SK-N-SH (cell line): Measurements from ENCODE around the gene GPR15LG. TPM values are rescaled to one million over a fixed set of nuclear protein-coding genes. Genes with fewer than 3 reads are reported as not detected.

ENCODE experiments used
- CTCF ChIA-PET: fragments of 300-600, 350-600 bp; formaldehyde crosslinking; extraction: SDS; loops from one replicate; lab custom pipeline; 2021; lab: Yijun Ruan, JAX
- POLR2A ChIA-PET: fragments of 350-600 bp; sonication (Branson Sonifier 250); formaldehyde crosslinking; extraction: SDS; loops from one replicate; lab custom pipeline; 2020; ENCODE audit warnings: antibody characterized with exemption, inconsistent platforms; lab: Yijun Ruan, JAX
- DNase-seq: peaks from one replicate; pipeline ENCODE4 v3.0.0; 2012
- H2AFZ ChIP-seq: fragments of 200-600 bp; sonication (generic); 2 replicates; pipeline ENCODE4 v1.8.1; 2016; ENCODE audit warnings: antibody characterized with exemption, mild to moderate bottlenecking, low read depth
- H3F3A ChIP-seq: fragments of 200-600 bp; sonication (generic); replicated peaks from 2 replicates; pipeline ENCODE3; 2016; ENCODE audit warnings: antibody characterized with exemption, mild to moderate bottlenecking; ENCODE audit not compliant: insufficient read depth
- H3K27ac ChIP-seq, 2 experiments: fragments of 200-500 bp in 1 of 2; fragments of 200-600 bp in 1 of 2; sonication (Bioruptor generic) in 1 of 2; sonication (generic), shearing (Covaris generic) in 1 of 2; 2 replicates each; pipeline versions ENCODE4 v1.5.1 to v1.6.1; 2014 to 2016; ENCODE audit warnings: low read depth in 2 of 2, inconsistent platforms in 1 of 2, low read length in 1 of 2, mild to moderate bottlenecking in 1 of 2, mixed read lengths in 1 of 2
- H3K27me3 ChIP-seq: fragments of 200-600 bp; sonication (generic), shearing (Covaris generic); 2 replicates; pipeline ENCODE4 v1.6.1; 2016; ENCODE audit warnings: mixed run types; ENCODE audit not compliant: insufficient read depth
- H3K36me3 ChIP-seq, 2 experiments: fragments of 200-500 bp in 1 of 2; fragments of 200-600 bp in 1 of 2; sonication (Bioruptor generic) in 1 of 2; sonication (generic) in 1 of 2; replicated peaks in 1 of 2; 2 replicates each; pipeline versions ENCODE3 to v1.5.1; 2014 to 2016; ENCODE audit warnings: low read length in 1 of 2, mild to moderate bottlenecking in 1 of 2; ENCODE audit not compliant: insufficient read depth in 2 of 2, control insufficient read depth in 1 of 2
- H3K4me1 ChIP-seq, 2 experiments: fragments of 200-500 bp in 1 of 2; fragments of 200-600 bp in 1 of 2; sonication (Bioruptor generic) in 1 of 2; sonication (generic), shearing (Covaris generic) in 1 of 2; 2 replicates each; pipeline versions ENCODE4 v1.5.1 to v1.6.1; 2014 to 2016; ENCODE audit warnings: low read depth in 1 of 2, low read length in 1 of 2, mixed run types in 1 of 2; ENCODE audit not compliant: insufficient read depth in 2 of 2, control insufficient read depth in 1 of 2
- H3K4me2 ChIP-seq: fragments of 200-600 bp; sonication (generic), shearing (Covaris generic); 2 replicates; pipeline ENCODE4 v1.6.1; 2017; ENCODE audit warnings: mixed run types
- H3K4me3 ChIP-seq, 2 experiments: fragments of 200-500 bp in 1 of 2; fragments of 200-600 bp in 1 of 2; sonication (Bioruptor generic) in 1 of 2; sonication (generic), shearing (Covaris generic) in 1 of 2; 2 replicates each; pipeline versions ENCODE4 v1.5.1 to v1.8.1; 2014 to 2016; ENCODE audit warnings: low read depth in 2 of 2, inconsistent platforms in 1 of 2, low read length in 1 of 2, mild to moderate bottlenecking in 1 of 2, mixed read lengths in 1 of 2, moderate library complexity in 1 of 2
- H3K79me2 ChIP-seq: fragments of 200-600 bp; sonication (generic); 2 replicates; pipeline ENCODE4 v1.8.1; 2017; ENCODE audit warnings: mild to moderate bottlenecking; ENCODE audit not compliant: insufficient read depth
- H3K9ac ChIP-seq: fragments of 200-600 bp; sonication (generic); 2 replicates; pipeline ENCODE4 v1.6.1; 2017; ENCODE audit warnings: mixed run types
- H3K9me2 ChIP-seq: fragments of 200-600 bp; sonication (generic); 2 replicates; pipeline ENCODE4 v1.6.1; 2017; ENCODE audit warnings: mixed run types
- H3K9me3 ChIP-seq: fragments of 200-600 bp; sonication (generic); 2 replicates; pipeline ENCODE4 v1.6.1; 2017; ENCODE audit warnings: mixed run types, mild to moderate bottlenecking, moderate library complexity
- H4K20me1 ChIP-seq: fragments of 200-600 bp; sonication (generic); 2 replicates; pipeline ENCODE4 v1.6.1; 2017; ENCODE audit warnings: mild to moderate bottlenecking, mixed run types; ENCODE audit not compliant: insufficient read depth
- CHD2 ChIP-seq: fragments of 150-350 bp; IDR thresholded peaks from 2 replicates; pipeline ENCODE4 v1.6.1; 2018; ENCODE audit warnings: low read length; ENCODE audit not compliant: partially characterized antibody
- EP300 ChIP-seq, 2 experiments: IDR thresholded peaks; 2 replicates each; pipeline versions ENCODE4 v1.4.0 to v1.6.1; 2012; ENCODE audit warnings: borderline replicate concordance in 1 of 2, low read depth in 1 of 2, low read length in 1 of 2
- EZH2phosphoT487 ChIP-seq: fragments of 200-600 bp; sonication (generic); IDR thresholded peaks from 2 replicates; pipeline ENCODE4 v1.6.1; 2017; ENCODE audit warnings: low read depth, mixed run types, mild to moderate bottlenecking, antibody characterized with exemption, moderate library complexity, borderline replicate concordance
- GABPA ChIP-seq: IDR thresholded peaks from 2 replicates; pipeline ENCODE4 v1.4.0; 2012; ENCODE audit warnings: low read depth, mild to moderate bottlenecking
- JUND ChIP-seq: IDR thresholded peaks from 2 replicates; pipeline ENCODE4 v1.4.0; 2012
- WGBS: methylation state at CpG from one replicate; pipeline ENCODE4 v1.1.6; 2017; ENCODE audit warnings: low lambda C conversion rate; 5-methylcytosine and 5-hydroxymethylcytosine counted together
- polyA plus RNA-seq, 3 experiments: library from polyadenylated mRNA; depleted of rRNA; stranded (reverse); fragments of >200 nt; gene quantifications; 2 replicates each; pipeline ENCODE4 v1.2.3, GENCODE V29; 2012
- TF ChIP-seq, protein P1 (sequence below): fragments of 150-350 bp; IDR thresholded peaks from 2 replicates; pipeline ENCODE4 v1.6.1; 2017; ENCODE audit warnings: antibody characterized with exemption, low read length, low read depth, borderline replicate concordance
- TF ChIP-seq, protein P2 (sequence below): fragments of 150-350 bp; IDR thresholded peaks from 2 replicates; pipeline ENCODE4 v1.6.1; 2016; ENCODE audit warnings: mild to moderate bottlenecking, low read depth, low read length
- TF ChIP-seq, protein P3 (sequence below): IDR thresholded peaks from 2 replicates; pipeline ENCODE4 v1.6.1; 2012; ENCODE audit warnings: mild to moderate bottlenecking, low read depth, low read length, moderate library complexity
- TF ChIP-seq, protein P4 (sequence below): IDR thresholded peaks from 2 replicates; pipeline ENCODE4 v1.4.0; 2012; ENCODE audit warnings: low read depth, borderline replicate concordance
- TF ChIP-seq, protein P5 (sequence below): fragments of 200-600 bp; sonication (generic); IDR thresholded peaks from 2 replicates; pipeline ENCODE4 v1.6.1; 2017; ENCODE audit warnings: antibody characterized with exemption, mild to moderate bottlenecking, moderate library complexity

The GPR15LG gene
- polyA plus RNA-seq, 1 of the 3 experiments (the other 2 are of a cell fraction): not detected

DNA sequence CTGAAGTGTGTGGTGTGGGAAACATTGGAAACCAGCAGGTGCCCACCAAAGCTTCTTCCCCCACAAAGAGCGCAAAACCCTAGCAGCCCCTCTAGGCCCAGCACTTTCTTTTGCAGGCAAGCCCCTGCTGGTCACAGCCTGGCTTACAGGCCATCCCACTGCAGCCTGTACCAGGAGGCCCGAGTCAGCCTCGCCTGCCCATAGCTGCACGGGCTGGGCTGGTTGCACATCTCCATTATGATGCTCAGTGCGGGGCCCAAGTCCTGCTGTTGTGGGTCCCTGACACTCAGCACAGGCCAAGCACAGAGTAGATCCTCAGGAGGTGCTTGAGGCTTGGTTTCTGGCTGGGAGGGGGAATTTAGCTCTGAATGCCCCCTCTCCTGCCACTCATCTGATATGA is 28.7 kb downstream of the GPR15LG start:
- H3K9ac ChIP-seq: no peak overlapping the region
- POLR2A ChIA-PET: no interaction called here
- no peak overlapping the region for H2AFZ ChIP-seq
- no peak overlapping the region for H3K27ac ChIP-seq
- no peaks in the 10 kb centered on the region for H3K27me3 ChIP-seq
- H3K79me2 ChIP-seq: no peaks in the 10 kb centered on the region
- no peaks in the 10 kb centered on the region for H3K4me1 ChIP-seq
- CTCF ChIA-PET: interaction anchor here (2.0 kb wide), 1 partner anchor 54 kb away, joined by 9 read pairs; no protein-coding TSS in a partner anchor
- H3K36me3 ChIP-seq: no peaks in the 10 kb centered on the region
- no peaks in the 10 kb centered on the region for H3K9me3 ChIP-seq
- H4K20me1 ChIP-seq: no peaks in the 10 kb centered on the region
- no peak for DNase-seq
- 60% methylated on average over 4 of the region's 5 CpGs for WGBS
- H3F3A ChIP-seq: no peaks in the 10 kb centered on the region
- no peak overlapping the region for H3K4me2 ChIP-seq
- no peaks in the 10 kb centered on the region for H3K9me2 ChIP-seq
- H3K4me3 ChIP-seq: no peak overlapping the region
- TF ChIP-seq EP300 (IDR thresholded peaks at IDR 0.05; ENCODE audit: borderline replicate concordance in 1 of 2, low read depth in 1 of 2, low read length in 1 of 2) (no peak), CHD2 (no peak), JUND (no peak), GABPA (no peak), EZH2phosphoT487 (no peak)
- TF ChIP-seq, protein P1, sequence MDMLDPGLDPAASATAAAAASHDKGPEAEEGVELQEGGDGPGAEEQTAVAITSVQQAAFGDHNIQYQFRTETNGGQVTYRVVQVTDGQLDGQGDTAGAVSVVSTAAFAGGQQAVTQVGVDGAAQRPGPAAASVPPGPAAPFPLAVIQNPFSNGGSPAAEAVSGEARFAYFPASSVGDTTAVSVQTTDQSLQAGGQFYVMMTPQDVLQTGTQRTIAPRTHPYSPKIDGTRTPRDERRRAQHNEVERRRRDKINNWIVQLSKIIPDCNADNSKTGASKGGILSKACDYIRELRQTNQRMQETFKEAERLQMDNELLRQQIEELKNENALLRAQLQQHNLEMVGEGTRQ: no peak
- TF ChIP-seq, protein P2, sequence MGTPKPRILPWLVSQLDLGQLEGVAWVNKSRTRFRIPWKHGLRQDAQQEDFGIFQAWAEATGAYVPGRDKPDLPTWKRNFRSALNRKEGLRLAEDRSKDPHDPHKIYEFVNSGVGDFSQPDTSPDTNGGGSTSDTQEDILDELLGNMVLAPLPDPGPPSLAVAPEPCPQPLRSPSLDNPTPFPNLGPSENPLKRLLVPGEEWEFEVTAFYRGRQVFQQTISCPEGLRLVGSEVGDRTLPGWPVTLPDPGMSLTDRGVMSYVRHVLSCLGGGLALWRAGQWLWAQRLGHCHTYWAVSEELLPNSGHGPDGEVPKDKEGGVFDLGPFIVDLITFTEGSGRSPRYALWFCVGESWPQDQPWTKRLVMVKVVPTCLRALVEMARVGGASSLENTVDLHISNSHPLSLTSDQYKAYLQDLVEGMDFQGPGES: no peak
- TF ChIP-seq, protein P3, sequence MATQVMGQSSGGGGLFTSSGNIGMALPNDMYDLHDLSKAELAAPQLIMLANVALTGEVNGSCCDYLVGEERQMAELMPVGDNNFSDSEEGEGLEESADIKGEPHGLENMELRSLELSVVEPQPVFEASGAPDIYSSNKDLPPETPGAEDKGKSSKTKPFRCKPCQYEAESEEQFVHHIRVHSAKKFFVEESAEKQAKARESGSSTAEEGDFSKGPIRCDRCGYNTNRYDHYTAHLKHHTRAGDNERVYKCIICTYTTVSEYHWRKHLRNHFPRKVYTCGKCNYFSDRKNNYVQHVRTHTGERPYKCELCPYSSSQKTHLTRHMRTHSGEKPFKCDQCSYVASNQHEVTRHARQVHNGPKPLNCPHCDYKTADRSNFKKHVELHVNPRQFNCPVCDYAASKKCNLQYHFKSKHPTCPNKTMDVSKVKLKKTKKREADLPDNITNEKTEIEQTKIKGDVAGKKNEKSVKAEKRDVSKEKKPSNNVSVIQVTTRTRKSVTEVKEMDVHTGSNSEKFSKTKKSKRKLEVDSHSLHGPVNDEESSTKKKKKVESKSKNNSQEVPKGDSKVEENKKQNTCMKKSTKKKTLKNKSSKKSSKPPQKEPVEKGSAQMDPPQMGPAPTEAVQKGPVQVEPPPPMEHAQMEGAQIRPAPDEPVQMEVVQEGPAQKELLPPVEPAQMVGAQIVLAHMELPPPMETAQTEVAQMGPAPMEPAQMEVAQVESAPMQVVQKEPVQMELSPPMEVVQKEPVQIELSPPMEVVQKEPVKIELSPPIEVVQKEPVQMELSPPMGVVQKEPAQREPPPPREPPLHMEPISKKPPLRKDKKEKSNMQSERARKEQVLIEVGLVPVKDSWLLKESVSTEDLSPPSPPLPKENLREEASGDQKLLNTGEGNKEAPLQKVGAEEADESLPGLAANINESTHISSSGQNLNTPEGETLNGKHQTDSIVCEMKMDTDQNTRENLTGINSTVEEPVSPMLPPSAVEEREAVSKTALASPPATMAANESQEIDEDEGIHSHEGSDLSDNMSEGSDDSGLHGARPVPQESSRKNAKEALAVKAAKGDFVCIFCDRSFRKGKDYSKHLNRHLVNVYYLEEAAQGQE: no peak
- TF ChIP-seq, protein P4, sequence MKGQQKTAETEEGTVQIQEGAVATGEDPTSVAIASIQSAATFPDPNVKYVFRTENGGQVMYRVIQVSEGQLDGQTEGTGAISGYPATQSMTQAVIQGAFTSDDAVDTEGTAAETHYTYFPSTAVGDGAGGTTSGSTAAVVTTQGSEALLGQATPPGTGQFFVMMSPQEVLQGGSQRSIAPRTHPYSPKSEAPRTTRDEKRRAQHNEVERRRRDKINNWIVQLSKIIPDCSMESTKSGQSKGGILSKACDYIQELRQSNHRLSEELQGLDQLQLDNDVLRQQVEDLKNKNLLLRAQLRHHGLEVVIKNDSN: no peak
- TF ChIP-seq, protein P5, sequence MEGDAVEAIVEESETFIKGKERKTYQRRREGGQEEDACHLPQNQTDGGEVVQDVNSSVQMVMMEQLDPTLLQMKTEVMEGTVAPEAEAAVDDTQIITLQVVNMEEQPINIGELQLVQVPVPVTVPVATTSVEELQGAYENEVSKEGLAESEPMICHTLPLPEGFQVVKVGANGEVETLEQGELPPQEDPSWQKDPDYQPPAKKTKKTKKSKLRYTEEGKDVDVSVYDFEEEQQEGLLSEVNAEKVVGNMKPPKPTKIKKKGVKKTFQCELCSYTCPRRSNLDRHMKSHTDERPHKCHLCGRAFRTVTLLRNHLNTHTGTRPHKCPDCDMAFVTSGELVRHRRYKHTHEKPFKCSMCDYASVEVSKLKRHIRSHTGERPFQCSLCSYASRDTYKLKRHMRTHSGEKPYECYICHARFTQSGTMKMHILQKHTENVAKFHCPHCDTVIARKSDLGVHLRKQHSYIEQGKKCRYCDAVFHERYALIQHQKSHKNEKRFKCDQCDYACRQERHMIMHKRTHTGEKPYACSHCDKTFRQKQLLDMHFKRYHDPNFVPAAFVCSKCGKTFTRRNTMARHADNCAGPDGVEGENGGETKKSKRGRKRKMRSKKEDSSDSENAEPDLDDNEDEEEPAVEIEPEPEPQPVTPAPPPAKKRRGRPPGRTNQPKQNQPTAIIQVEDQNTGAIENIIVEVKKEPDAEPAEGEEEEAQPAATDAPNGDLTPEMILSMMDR: no peak
